HG02610 (cell line): ENCODE data around the gene XPNPEP1.

ENCODE experiments used
- ATAC-seq: cut with Tn5 transposase; IDR thresholded peaks from one replicate; pipeline ENCODE4 v1.9.1; 2021; ENCODE audit warnings: mild to moderate bottlenecking, moderate library complexity; ENCODE audit not compliant: unreplicated experiment

Gene XPNPEP1

GRCh38 chr10:109820620-109821405, 102.5 kb downstream of the XPNPEP1 start:
- ATAC-seq: no peak

- ATAC-seq: no peak
Measured at GRCh38 chr10:109819807-109820206, 103.5 kb downstream of the XPNPEP1 start.
